SK-N-SH (cell line): ENCODE data around the gene TNNT3.

Source experiments
- EZH2phosphoT487 ChIP-seq: fragments of 200-600 bp; sonication (generic); IDR thresholded peaks from 2 replicates; pipeline ENCODE4 v1.6.1; 2017; ENCODE audit warnings: low read depth, mixed run types, mild to moderate bottlenecking, antibody characterized with exemption, moderate library complexity, borderline replicate concordance
- FOXJ3 ChIP-seq: sonication (generic); formaldehyde crosslinking; IDR thresholded peaks from 2 replicates; pipeline ENCODE4 v1.5.1; 2020; ENCODE audit warnings: mild to moderate bottlenecking, missing genetic modification reagents
- NRF1 ChIP-seq: IDR thresholded peaks from 2 replicates; pipeline ENCODE4 v1.6.1; 2012; ENCODE audit warnings: low read depth, mild to moderate bottlenecking, low read length
- POLR2AphosphoS5 ChIP-seq: IDR thresholded peaks from 2 replicates; pipeline ENCODE4 v1.6.1; 2012; ENCODE audit warnings: low read depth, low read length
- TF ChIP-seq, protein P1 (sequence below): fragments of 200-600 bp; sonication (generic); IDR thresholded peaks from 2 replicates; pipeline ENCODE4 v1.6.1; 2017; ENCODE audit warnings: antibody characterized with exemption, mild to moderate bottlenecking, moderate library complexity
- TF ChIP-seq, protein P2 (sequence below): fragments of 150-350 bp; IDR thresholded peaks from 2 replicates; pipeline ENCODE4 v1.6.1; 2017; ENCODE audit warnings: antibody characterized with exemption, low read length, low read depth, borderline replicate concordance

DNA sequence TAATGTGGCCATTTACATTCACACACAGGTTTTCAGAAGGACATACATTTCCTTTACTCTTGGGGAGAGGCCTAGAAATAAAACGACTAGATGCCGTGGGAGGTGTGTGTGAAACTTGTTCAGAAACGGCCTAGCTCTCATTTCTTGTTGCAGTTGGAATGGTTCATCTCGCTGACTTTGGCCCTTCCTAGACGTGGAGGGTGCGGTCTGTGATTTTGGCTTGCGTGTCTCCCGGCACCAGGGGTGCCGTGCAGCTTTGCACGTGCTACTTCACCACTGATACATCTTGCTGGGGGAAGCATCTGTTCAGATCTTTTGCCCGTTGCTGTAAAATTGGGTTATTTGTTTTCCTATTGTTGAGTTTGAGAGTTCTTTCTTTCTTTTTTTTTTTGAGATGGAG lies 24.7 kb upstream of the TNNT3 start:
- no peak for TF ChIP-seq POLR2AphosphoS5
- TF ChIP-seq EZH2phosphoT487 = no peak
- TF ChIP-seq NRF1 = no peak
- no peak for TF ChIP-seq FOXJ3
- TF ChIP-seq, protein P1, sequence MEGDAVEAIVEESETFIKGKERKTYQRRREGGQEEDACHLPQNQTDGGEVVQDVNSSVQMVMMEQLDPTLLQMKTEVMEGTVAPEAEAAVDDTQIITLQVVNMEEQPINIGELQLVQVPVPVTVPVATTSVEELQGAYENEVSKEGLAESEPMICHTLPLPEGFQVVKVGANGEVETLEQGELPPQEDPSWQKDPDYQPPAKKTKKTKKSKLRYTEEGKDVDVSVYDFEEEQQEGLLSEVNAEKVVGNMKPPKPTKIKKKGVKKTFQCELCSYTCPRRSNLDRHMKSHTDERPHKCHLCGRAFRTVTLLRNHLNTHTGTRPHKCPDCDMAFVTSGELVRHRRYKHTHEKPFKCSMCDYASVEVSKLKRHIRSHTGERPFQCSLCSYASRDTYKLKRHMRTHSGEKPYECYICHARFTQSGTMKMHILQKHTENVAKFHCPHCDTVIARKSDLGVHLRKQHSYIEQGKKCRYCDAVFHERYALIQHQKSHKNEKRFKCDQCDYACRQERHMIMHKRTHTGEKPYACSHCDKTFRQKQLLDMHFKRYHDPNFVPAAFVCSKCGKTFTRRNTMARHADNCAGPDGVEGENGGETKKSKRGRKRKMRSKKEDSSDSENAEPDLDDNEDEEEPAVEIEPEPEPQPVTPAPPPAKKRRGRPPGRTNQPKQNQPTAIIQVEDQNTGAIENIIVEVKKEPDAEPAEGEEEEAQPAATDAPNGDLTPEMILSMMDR = no peak
- TF ChIP-seq, protein P2, sequence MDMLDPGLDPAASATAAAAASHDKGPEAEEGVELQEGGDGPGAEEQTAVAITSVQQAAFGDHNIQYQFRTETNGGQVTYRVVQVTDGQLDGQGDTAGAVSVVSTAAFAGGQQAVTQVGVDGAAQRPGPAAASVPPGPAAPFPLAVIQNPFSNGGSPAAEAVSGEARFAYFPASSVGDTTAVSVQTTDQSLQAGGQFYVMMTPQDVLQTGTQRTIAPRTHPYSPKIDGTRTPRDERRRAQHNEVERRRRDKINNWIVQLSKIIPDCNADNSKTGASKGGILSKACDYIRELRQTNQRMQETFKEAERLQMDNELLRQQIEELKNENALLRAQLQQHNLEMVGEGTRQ = no peak
